HG03135 (cell line): ENCODE results near the gene SYNJ1.
"Not testable (repeated sequence)": the region's sequence is repeated elsewhere in the genome, so short reads cannot be mapped to it uniquely, and the experiment has no call there.

Experiments used
- ATAC-seq: cut with Tn5 transposase; IDR thresholded peaks from one replicate; pipeline ENCODE4 v1.9.1; 2021; ENCODE audit warnings: mild to moderate bottlenecking, moderate library complexity; ENCODE audit not compliant: unreplicated experiment

SYNJ1 gene

GRCh38 chr21:32695482-32695881 lies 32.3 kb downstream of the SYNJ1 start:
- not testable (repeated sequence) for ATAC-seq

GRCh38 chr21:32693581-32693980 lies 34.2 kb downstream of the SYNJ1 start:
- ATAC-seq, result no peak

DNA sequence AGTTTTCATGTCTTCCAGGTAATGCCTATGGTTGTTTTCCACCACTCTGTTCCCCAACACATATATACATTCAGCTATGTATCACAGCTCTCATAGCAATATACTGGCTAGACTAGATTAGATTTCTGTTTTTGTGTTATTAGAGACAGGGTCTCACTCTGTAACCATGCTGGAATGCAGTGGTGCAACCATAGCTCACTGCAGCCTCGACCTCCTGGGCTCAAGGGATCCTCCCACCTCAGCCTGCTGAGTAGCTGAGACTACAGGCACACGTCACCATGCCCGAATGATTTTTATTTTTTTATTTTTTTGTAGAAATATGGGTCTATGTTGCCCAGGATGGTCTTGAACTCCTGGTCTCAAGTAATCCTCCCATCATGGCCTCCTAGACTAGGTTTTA lies 37.7 kb downstream of the SYNJ1 start:
- no peak for ATAC-seq

DNA sequence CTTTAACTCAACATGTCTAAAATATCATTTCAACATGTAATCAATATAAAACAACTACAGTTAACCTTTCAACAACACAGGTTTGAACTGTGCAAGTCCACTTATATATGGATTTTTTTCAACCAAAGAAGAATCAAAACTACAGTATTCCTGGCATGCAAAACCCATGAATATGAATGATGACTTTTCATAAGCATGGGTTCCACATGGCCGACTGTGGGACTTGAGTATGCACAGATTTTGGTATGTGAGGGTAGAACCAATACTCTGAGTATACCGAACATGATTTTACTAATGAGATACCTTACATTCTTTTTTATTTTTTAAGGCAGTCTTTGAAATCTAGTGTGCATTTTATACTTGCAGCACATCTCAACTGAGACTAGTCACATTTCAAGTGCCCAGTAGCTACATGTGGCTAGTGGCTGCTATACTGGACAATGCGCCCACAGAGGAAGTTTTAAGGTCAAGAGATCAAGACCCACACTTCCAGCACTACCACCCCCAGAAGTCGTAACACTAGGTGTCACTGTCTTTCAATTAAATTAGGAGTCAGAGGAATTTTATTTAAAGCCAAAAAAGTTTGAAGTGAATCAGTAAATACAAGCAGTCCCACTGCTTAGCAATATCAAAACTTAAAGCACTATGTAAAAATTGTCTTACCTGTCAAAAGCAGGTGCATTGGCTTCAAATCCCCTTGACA lies 40.0 kb downstream of the SYNJ1 start:
- ATAC-seq, result no peak

DNA sequence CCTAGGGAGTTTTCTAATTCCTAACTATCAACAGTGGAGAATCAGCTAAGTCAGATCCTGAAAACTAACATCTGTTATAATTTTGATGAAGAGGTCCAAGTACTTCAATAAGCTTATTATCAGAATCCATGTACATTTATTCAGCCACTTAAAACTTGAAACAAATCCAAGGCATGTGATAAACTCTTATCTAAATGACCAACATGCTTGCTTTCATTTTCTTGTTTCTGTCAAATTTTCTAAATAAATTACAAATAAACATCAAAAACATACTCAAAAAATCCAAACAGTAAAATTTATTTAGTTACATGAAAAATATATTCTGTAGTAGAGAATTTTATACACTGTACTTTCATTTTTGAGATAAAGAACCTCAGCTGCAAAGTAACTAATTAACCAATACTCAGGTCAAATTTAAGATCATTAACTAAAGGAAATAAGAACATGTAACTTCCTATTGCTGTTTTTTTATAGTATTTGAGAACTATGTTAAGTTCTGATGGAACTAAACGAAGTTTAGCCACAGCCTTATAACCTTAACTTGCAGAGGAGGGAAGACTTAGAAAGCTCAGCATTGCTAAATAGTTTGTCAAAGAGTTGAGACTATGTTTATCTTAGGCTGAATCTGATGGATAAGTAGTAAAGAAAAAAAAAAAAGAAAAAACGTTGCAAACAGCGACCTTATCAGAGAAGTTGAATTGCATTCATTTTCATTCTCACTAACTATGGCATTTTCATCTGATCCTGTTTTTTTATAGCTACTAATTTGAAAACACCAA lies 44.9 kb downstream of the SYNJ1 start:
- no peak for ATAC-seq

GRCh38 chr21:32674731-32675130 lies 53.1 kb downstream of the SYNJ1 start:
- ATAC-seq, result no peak

DNA sequence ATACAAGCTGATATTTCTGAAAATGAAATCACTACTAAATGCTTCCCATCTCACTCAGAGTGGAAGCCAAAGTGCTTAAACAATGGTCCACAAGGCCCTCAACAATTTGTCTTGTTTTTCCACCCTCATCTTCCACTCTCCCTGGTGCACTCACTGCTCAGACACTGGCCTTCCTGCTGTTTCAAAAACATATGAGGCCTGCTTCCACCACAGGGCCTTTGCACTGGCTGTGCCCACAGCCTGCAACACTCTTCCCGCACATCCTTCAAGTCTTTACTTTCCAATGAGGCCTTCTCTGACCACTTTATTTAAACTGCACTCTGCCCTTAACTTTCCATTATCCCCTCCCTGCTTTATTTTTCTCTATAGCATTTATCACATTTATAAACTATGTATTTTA lies 53.8 kb downstream of the SYNJ1 start:
- no peak for ATAC-seq

DNA sequence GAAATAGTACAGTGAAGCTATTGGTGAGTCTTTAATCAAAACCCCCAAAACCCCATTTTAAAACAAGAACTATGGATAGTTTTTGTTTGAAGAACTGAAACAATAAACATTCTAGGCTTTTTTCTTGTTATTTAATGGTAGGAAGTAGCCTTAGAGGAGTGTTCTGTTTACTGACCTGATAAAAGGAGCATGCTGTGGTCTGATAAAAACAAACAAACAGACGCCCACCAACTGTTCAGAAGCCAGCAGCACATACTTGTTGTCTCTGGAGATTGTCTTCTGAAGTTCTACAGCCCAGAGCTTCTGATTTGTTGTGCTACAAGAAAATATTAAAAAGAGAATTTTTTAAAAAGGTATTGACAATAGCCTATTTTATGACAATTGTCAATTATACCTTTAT lies 61.6 kb downstream of the SYNJ1 start:
- no peak for ATAC-seq

GRCh38 chr21:32664095-32664494 lies 63.7 kb downstream of the SYNJ1 start:
- not testable (repeated sequence) for ATAC-seq

DNA sequence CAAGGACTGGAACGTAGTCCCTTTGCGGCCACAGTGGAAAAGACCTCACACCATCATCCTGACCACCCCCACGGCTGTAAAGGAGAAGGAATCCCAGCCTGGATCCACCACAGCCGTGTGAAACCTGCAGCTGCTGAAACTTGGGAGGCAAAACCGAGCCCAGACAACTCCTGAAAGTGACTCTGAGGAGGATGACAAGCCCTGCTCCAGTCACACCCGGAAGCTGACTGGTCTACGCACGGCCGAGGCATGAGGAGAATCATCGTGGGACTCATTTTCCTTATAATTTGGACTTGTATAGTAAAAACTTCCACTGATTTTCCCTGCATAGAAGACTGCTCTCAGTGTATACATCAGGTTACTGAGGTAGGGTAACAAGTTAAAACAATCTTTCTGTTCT lies 65.8 kb downstream of the SYNJ1 start:
- ATAC-seq, result not testable (repeated sequence)

DNA sequence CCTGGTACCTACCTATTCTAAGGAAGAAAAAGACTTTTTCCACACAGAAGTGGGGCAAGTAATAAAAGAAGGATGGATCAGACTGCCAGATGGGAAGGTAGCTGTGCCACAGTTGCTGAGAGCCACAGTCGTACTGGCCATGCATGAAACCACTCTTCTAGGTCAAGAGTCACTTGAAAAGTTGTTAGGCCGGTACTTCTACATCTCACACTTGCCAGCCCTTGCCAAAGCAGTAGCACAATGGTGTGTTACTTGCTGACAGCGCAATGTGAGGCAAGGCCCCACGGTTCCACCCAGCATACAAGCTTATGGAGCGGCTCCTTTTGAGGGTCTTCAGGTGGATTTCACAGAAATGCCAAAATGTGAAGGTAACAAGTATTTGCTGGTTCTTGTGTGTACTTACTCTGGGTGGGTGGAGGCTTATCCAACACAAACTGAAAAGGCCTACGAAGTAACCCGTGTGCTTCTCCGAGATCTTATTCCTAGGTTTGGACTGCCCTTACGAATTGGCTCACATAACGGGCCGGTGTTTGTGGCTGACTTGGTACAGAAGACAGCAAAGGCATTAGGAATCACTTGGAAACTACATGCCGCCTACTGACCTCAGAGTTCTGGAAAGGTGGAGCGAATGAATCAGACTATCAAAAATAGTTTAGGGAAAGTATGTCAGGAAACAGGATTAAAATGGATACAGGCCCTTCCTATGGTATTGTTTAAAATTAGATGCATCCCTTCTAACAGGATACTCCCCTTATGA lies 66.6 kb downstream of the SYNJ1 start:
- not testable (repeated sequence) for ATAC-seq

DNA sequence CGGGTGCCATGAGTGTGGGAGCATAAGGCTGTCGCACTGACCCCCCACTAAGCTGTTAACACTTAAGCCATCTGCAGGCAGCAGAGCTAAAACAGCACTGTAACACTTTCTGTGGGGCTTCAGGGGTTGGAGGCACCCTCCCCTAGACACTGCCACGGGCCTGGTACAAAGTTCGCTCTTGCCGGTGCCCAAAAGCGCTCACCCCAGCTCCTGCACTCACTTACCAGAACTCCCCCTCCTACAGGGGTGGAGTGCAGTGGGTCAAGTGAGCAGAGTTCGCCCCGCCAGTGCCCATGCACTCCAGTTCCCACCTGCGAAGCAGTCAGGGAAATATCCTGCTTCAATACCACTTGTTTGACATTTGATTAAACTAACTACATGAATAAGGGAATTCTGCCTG lies 69.3 kb downstream of the SYNJ1 start:
- no peak for ATAC-seq

DNA sequence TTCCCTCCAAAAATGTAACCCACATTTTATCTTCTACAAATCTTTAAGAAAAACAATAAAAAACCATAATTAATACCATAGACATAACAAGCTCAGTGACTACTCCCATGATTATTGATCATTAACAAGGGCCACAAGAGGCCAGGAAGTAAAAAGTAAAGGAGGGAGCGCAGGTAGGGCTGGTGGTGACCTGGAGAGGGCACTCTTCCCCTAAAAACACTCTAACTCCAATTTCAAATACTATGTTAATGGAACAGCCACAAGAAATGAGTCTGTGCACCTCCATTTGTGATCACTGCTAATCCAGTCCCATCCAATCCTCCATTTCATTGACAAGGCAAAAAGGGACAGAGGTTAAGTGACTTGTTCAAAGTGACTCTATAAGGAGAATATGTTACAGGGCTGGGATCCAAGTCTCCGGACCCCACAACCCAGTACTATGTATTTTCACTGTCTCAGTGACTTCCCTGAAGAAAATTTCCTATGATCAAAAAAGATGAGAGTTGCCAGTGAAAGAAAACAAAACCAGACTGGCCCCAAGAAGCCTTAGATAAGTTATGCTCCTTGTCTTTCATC lies 74.4 kb downstream of the SYNJ1 start:
- no peak for ATAC-seq

DNA sequence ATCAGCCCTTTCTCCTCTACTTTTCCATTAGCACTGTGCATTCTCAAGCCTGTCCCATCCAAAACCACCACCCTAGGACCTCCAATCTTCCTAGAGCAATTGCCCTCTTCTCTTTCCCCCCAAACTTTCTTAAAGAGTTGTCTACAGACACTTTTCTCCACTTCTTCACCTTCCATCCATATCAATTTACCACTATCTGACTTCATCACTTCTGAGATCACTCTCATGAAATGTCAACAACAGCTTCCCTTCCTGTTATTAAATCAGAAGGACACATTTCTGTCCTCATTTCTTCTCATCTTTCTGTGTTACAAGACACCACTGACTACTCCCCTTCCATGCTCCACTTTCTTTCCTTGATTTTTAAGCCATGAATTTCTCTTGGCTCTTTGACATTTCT lies 79.6 kb downstream of the SYNJ1 start:
- no peak for ATAC-seq

GRCh38 chr21:32645261-32646182 lies 82.3 kb downstream of the SYNJ1 start:
- ATAC-seq, result no peak

DNA sequence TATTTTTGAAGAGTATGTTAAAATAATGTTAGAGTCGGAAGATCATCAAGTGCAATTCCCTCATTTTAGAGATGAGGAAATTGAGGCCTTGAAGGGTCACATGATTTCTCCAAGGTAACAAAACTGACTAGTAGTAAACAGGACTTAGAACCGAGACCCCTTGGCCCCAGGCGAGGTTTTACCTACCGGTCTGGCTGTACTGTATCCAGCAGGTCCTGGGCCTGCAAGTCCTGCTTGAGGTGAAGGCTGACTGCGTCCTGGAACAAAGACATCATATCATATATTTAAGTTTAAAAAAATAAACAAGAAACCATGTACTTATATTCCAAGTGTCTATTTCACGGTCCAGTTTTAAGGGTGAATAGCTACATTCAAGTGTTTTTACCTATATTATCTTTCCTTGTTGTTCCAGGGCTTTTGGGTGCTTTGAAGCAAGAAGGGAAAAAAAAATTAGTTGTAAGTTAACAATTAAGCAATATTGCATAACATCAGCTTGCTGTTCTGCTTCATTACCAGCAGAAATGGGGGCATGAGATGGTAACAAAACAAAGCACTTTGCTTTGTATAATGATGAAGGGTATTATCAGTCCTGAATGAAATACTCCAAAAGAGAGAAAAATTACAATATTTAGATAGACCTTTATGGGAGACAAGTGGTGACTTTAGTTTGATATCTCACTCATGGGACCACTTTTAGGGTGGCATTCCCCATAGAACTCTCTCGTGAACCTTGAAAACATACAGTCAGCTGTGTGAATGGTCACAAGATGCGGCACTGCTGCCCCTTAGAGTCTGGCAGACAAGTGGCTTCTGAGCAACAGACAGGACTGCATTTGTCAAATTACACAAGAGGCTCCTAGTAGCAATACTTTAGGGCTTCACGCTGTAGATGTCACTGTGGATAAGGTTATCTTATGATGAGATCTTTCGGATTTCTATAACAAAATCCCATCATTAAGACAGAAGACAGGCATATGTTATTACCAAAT lies 85.8 kb downstream of the SYNJ1 start:
- ATAC-seq, result no peak

DNA sequence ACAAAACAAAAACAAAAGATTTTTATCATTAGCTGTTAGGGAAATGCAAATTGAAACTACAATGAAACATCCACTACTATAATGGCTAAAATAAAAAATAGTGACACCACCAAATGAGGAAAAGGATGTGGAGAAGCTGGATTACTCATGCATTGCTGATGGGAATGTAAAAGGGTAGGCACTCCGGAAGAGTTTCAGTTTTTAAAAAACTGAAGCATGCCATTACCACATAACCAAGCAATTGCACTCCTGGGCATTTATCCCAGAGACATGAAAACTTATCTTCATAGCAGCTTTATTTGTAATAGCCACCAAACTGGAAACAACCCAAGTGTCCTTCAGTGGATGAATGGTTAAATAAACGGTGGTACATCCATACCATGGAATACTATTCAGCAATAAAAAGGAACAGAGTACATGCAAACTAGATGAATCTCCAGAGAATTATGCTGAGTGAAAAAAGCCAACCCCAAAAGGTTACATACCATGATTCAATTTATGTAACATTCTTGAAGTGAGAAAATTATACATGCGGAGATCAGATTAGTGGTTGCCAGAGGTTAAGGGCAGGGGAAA lies 101.1 kb downstream of the SYNJ1 start:
- no peak for ATAC-seq

GRCh38 chr21:32618218-32618617 lies 109.6 kb downstream of the SYNJ1 start:
- ATAC-seq, result not testable (repeated sequence)
